Amniotic epithelial cell (primary cell): Measurements from ENCODE around the gene STK11.

Experiments
- DNase-seq: peaks from one replicate; pipeline ENCODE4 v3.0.0-alpha.2; 2010; ENCODE audit warnings: low read depth

Gene STK11

DNA sequence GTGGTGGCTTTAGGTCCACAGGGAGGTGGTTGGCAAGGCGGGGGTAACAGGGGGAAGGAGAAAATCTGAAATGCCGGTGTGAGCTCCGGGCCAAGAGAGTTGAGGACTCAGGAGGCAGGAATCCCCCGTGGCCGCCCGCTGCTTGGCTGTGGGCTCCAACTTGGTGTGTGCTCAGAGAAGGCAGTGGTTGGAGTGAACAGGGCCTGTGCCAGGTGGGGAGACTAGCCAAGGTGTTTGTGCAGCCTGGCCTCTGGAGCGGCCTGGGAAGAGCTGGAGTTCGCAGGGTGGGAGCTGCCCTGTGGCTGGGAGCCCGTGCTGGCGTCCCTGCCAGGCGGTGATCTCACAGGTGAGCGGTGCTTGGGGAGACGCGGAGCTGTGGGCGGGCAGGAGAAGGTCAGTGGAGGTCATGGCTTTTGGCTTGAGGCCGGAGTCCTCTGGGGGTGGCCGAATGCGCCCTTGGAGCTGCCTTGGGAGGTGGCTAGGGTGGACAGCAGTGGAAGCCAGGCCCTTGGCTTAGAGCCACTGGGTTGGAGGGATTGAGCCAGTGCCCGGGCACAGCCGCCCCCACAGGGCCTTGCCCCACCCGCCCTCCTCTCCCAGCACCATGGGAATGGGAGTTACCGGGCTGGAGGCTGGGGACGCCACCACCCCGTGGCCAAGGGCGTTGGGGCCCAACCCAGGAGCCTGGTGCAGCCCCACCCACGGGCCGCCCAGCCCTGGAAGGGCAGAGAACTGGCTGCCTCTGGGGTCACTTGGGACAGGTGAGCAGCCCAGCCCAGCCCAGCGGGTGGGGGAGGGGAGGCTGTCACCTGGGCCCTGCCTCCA lies 56.4 kb downstream of the STK11 start:
- DNase-seq = peak; percentile 55

DNA sequence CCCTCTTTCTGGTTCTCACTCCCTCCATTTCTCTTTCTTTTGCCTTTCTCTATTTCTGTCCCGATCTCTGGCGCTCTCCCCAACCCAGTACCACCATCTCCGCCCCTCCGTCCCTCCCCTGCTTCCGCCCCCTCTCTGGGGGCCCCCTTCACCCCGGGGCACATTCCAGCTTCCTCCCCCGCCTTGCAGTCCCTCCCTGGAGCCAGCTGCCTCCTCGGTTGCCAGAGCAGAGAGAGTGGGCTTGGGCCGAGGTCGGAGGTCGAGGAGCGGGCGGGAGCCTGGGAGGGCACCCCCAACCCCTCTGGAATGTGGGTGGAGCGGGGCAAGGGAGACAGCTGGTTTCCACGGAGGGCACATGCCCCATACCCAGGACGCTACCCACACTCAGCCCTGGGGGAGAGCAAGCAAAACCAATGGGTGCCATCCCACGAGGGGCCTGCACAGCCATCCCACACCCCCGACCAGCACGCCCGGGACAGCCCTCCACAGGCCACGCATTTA lies 57.1 kb downstream of the STK11 start:
- DNase-seq = peak; percentile 50

DNA sequence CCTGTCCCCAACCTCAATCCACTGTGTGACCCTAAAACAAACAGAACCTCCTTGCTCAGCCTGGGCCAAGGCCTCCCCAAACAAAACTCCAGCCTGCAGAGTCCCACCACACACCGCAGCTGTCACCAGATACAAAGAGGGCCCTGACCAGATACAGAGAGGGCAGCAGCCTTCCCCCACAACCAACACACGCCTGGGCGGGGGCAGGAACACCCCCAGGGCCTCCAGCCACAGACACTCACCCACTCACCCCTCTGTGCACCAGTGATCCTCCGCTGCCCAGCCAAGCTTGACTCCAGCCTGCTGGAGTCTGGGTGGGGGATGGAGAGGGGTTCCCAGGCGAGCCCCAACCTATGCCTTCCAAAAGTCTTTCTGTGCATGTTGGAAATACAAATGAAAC lies 57.6 kb downstream of the STK11 start:
- DNase-seq = no peak

DNA sequence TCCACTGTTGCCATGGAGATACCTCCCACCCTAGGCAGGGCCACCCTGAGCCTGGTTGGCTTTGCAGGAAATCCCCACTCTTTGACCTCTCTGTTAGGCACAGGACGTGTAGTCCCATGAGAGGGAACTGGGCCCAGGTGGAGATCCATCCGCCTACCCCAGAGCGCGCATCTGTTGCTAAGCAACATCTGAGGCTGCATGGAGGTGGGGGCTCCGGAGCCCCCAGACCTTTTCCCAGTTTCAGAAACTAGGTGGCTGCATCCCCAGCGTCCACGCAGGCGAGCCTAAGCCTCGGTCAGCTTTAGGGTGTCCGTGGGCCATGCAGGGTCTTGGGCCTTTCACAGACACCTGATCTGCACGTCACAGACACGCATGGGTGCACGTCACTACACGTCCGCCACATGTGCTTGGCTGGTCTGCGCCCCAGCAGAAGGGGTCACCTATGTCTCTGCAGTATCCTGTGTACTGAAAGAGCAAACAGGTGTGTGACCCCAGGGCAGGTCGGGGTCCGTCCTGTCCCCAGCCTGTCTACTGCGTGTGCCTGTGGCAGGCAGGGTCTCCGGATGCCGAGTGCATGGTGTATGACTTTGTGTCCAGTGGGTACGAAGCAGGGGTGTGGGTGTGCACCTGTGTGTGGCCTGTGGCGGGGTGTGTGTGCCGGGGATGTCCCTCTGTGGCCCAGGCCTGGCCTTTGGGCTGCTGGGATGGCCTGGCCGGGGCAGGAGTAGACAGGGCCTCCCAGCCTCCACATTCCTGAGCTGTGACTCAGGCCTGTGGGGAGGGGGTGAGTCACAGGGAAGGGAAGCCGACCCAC lies 59.4 kb downstream of the STK11 start:
- DNase-seq = peak; percentile 87

DNA sequence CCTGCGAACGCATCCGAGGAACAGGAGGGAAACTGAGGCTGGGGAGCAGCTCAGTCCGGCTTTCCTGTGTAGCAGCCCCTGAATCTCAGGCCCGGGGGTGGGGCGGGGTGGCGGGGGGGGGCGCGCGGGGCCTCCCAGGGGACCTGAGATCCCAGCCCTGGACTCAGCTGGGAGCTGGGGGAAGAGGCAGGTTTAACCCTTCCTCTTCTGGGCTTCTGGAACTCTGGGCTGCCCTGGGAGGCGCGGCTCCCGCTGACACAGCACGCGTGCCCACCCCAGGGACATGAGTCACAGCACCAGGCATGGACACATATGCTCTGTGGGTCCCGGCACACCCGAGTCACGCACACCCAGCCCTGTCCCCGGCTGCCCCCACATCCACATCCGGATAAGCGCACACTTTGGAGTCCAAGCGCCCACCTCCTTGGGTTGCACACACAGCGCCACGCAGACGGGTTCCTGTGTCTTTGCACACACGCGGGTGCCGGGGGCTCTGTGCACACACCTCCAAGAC lies 60.1 kb downstream of the STK11 start:
- DNase-seq = no peak

DNA sequence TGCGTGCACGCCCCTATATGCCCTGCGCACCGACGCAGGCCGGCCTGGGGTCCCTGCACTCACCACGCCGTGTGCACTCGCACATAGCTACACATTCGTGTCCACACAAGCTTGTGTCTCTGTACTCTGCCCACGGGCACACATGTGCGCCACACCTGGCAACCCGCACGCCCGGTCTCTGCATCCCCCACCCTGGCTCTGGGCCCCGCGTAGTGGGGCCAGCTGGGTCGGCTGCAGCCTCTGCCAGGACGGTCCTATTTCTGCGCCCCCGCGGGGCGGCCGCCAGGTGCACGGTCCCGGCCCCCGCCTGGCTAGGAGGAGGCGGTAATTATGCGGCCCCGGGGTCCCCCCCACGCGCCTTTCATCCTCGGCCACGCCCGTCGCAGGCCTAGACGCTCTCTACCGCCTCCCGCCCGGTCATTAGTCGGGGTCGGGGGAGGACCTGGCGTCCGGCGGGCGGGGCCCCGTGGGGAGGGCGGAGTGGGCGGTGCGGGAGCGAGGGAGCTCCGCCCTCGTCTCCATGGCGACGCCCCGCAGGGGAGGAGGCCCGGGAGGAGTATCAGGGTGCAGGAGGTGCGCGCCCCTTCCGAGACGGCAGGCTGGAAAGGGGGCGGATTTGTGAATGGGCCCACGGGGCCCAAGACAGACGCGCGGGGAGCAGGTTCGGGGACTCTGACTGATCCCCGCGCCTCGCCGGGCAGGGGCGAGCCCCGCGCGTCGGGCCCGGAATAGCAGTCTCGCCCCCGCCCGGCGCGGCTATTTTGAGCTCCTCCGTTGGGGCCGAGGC lies 60.7 kb downstream of the STK11 start:
- peak; percentile 74 for DNase-seq

DNA sequence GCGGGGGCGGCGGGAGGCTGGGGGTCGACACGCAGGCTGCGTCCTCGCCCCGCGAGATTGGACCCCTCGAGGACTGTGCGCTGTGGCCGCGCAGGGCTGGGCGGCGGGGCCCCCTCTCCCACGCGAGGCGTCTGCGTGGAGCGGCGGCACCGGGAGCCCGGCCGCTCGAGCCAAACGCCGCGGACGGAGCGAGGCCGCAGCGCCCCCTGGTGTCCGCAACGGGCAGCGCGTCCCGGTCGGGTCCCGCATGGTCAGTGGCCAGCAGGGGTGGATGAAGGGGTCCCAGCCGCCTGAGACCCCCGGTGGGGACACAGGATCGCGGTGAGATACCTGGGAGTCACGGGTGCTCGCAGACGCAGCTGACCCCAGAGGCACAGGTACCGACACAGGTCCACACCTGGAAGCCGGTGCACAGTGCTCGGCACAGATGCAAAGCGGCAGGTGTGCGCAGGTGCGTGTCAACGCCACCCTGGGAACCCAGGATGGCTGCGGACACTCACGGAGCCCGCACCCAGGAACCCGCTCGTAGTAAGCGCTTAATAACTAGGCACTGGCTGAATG lies 61.4 kb downstream of the STK11 start:
- no peak for DNase-seq

DNA sequence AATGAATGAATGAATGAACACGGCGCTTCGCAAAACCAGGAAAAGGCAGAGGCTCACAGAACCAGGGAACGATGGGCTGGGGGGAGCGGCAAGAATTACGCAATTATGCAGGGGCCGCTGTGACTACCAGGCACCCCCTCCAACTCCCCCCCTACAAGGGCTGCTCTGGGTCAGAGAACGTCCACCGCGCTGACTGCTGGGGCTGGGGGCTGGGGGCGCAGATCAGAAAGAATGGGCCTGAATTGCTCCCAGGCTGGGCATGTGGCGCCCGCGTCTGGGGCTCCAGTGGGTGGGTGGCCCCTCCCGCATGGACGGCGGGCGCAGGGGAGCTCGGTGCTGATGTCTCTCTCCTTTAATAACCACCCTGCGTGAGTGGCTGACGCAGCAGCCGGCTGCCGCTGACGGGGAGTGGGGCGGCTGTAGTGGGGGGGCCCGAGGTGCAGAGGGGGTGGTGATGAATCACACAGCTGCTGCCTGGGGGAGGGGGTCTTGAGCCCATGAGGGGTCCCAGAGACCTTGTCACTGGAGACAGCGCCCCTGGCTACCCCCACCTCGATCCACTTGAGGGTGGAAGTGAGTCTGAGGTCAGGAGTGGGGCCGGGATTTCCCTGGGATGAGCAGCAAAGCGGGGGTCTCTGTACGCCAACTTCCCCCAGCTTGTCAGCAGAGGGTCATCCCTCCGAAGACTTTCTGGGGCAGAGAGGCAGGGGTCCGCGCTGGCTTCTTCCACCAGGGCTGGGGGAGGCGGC lies 62.1 kb downstream of the STK11 start:
- DNase-seq = no peak

DNA sequence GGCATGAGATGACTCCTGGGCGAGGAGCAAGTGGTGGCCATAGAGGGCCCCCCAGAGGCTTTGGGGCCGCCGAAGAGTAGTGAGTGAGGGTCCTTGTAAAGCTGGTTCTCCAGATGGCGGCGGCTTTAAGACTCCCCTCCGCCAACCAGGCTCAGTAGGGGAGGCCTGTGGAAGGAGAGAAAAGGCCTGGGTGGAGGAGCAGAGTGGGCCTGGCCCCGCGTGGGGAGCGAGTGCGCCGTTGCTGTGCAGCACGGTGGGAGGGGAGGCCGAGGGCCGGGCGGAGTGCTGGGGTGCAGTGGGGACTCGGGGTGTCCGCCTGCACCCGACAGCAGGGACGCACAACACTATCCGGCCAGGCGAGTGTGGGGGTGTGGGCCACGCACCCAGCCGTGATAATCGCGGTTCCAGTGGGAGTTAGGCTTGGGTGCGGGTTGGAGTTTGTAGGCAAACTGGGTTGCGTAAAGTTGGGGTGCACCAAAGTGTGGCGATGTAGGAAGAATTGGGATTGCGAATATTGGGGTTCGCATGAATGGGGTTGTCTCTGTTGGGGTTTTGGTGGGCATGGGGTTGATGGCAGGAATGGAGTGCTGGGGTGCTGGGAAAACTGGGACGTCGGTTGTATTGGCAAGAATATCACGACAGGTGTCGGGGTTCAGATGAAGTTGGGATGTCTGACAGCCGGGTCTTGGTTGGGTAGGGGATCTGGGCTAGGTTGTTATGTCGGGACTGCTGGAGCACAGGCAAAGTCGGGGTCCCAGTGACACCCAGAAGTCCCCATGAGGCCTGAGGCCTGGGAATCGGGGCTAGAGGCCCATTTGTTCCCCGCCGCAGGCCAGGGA lies 62.9 kb downstream of the STK11 start:
- no peak for DNase-seq

DNA sequence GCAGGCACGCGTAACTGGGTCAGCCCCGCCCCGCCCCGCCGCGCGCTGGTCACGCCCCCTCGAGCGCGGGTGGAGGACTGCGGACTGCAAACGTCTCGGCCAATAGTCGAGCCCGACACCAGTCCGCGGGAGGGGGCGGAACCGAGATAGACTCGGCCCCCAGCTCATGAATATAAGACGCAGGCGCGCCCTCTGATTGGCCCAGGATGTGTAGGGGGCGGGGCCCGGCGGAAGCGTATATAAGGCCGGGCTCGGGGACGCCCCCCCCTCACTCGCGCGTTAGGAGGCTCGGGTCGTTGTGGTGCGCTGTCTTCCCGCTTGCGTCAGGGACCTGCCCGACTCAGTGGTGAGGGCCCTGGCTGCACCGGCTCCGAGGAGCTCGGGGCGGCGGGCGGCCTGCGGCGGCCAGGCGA lies 63.5 kb downstream of the STK11 start, which contains the start of gene CIRBP:
Gene CIRBP, plus strand, starts transcription at position 268 of the 413 bp plus-strand sequence. CDS start 1,602 bp downstream, outside the sequence.
- peak; percentile 97 for DNase-seq

DNA sequence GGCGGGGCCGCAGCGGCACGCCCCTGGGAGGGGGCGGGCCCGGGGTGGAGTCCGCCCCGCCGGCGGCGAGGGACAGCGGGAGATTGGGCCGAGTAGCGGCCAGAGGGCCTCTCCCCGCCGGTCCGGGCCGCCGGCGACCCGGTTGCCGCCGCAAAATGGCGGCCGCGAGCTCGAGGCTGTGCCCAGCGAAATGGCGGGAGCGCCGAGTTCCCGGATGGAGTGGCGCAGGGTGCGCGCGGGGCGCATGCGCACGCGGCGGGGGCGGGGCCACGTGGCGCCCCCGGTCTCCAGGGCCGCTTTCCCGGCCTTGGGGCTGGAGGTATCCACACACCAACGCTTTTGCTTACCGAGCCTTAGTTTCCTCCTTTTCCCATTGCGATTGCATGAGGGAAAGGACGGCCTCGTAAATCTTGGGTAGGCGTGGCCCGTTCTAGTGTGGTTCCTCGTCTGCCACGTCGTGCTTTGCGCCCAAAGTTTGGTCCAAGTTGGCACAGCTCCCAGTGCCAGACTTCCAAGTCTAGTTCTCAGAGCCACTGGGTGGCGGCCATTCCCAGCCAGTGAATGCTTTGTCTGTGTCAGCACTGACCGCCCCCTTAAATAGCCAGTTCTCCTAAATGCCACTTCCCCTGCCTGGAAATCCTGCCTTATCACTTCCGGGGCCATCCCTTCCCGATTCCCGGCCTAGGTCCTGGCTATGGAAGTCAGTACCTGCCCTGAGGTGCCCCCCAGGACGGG lies 64.1 kb downstream of the STK11 start:
- peak; percentile 73 for DNase-seq

DNA sequence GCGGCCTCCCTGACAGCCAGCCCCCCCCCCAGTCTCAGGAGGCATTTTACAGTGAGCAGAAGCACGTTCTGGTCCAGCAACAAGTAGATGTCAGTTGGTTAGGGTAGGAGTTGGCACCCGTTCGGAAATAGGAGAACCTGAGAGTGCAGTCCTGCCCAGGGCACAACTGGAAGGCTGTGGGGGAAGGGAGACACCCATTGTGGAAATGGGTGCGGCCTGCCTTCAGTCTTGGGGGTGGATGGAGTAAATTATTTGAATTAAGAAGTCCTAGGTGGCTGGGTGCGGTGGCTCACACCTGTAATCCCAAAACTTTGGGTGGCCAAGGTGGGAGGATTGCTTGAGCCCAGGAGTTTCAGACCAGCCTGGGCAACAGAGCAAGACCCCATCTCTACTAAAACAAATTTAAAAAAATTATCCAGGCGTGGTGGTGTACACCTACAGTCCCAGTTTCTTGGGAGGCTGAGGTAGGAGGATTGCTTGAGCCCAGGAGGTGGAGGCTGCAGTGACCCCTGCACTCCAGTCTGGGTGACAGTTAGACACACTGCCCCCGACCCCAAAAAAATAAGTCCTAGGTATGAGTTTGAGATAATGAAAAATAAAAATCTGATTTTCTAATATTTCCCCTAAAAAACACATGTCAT lies 64.8 kb downstream of the STK11 start:
- DNase-seq = no peak

DNA sequence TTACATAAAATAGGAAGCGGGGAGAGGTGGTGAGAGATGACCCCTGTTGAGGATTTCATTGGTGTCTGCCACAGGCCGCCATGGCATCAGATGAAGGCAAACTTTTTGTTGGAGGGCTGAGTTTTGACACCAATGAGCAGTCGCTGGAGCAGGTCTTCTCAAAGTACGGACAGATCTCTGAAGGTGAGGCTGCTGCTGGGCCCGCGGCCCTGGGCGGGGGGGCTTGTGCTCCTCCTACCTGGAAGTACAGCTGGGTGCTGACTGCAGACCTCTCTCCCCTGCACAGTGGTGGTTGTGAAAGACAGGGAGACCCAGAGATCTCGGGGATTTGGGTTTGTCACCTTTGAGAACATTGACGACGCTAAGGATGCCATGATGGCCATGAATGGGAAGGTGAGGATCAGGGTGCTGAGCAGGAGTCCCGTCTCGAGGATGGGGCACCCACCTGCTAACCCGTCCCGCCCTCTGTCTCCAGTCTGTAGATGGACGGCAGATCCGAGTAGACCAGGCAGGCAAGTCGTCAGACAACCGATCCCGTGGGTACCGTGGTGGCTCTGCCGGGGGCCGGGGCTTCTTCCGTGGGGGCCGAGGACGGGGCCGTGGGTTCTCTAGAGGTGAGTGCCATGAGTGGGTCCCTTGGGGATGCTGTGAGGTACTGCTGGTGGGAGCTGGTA lies 65.4 kb downstream of the STK11 start:
- no peak for DNase-seq

DNA sequence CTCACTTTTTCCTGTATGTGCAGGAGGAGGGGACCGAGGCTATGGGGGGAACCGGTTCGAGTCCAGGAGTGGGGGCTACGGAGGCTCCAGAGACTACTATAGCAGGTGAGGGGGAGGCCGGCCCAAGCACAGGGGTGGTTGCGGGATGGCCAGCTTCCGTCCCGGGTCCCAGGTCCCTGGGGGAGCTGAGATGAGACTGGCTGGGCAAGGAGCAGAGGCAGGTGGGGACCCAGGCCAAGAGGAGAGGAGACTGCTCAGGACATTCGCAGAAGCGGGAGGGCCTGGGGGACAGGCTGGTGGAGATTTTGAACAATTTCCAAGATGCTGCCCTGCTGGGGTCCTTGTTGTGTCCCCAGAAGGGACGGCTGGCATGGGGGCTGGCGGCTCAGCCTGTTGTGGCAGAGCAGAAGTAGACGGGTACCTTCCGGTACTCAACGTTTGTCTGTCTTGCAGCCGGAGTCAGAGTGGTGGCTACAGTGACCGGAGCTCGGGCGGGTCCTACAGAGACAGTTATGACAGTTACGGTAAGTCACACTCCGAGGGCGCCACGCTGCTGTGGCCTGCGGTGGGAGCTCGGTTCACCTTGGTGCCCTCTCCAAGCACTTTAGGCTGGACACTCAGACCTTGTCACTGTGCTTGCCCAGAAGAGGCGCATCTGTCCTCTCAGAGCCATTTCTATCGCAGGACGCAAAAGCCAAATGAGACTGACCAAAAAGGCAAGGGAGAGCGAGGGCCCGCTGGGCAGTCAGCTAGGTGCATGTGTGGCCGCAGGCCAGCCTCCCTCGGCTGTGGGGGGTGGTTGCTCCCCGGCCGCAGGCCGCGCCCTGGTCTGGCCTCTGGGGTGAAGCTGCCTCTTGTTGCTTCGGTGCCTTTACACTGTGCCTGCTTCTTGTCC lies 66.2 kb downstream of the STK11 start:
- DNase-seq = no peak

DNA sequence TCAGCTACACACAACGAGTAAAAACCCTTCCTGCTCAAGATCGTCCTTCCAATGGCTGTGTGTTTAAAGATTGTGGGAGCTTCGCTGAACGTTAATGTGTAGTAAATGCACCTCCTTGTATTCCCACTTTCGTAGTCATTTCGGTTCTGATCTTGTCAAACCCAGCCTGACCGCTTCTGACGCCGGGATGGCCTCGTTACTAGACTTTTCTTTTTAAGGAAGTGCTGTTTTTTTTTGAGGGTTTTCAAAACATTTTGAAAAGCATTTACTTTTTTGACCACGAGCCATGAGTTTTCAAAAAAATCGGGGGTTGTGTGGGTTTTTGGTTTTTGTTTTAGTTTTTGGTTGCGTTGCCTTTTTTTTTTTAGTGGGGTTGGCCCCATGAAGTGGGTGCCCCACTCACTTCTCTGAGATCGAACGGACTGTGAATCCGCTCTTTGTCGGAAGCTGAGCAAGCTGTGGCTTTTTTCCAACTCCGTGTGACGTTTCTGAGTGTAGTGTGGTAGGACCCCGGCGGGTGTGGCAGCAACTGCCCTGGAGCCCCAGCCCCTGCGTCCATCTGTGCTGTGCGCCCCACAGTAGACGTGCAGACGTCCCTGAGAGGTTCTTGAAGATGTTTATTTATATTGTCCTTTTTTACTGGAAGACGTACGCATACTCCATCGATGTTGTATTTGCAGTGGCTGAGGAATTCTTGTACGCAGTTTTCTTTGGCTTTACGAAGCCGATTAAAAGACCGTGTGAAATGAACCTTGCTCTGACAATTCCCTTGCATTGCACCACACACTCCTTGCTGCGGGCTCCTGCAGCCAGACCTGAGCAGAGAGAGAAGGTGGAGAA lies 67.1 kb downstream of the STK11 start:
- no peak for DNase-seq
